ENCODE data around the gene DUSP3. TPM values are rescaled to one million over a fixed set of nuclear protein-coding genes. Genes with fewer than 3 reads are reported as not detected.

DUSP3 gene
- total RNA-seq, 1 experiment from 2014 or later, result 35.5 TPM

- Histone ChIP-seq H3K27me3 (peaks cover 14% of the 10 kb centered on the region), H3K4me1 (0 out of 2 replicates have a peak, but pooled peaks cover 6% of the 10 kb centered on the region), H3K27ac (no peak overlapping the region), H3K36me3 (no peaks in the 10 kb centered on the region), H3K4me3 (no peak overlapping the region), H3K9me3 (replicated peaks) (no peaks in the 10 kb centered on the region)
- DNase-seq, result no peak
These were observed 58.3 kb downstream of the DUSP3 start for GRCh38 chr17:43720311-43721060.

DNA sequence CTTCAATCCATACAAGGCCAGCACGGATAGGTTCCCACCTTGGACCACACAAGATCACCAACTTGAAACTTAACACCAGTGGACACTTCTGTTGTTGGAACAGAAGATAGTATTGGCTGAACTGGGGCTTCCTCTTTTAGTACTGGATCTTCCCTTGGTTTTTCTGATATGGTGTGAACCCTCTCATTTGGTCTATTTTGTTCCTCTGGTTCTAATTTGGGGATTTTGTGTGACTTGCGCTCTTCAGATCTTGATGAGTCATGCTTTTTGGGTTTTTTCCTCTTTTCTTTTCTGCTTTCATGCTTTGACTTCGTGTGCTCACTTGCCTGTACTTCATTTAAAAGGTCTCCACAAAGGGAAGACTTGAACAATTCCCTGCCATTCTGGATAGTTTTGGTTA is 59.2 kb downstream of the DUSP3 start:
- no peak for DNase-seq
- Histone ChIP-seq H3K4me1 (0 out of 2 replicates have a peak, but pooled peaks cover 6% of the 10 kb centered on the region), H3K36me3 (no peaks in the 10 kb centered on the region), H3K27ac (no peak overlapping the region), H3K27me3 (peaks cover 20% of the 10 kb centered on the region), H3K9me3 (replicated peaks) (no peaks in the 10 kb centered on the region), H3K4me3 (no peak overlapping the region)

GRCh38 chr17:43718544-43718943 is 60.2 kb downstream of the DUSP3 start:
- peaks cover 23% of the 10 kb centered on the region for H3K27me3 ChIP-seq
- H3K4me3 ChIP-seq, result no peak overlapping the region
- no peak overlapping the region for H3K27ac ChIP-seq
- no peak for DNase-seq
- no peaks in the 10 kb centered on the region for H3K9me3 ChIP-seq (replicated peaks)
- no peaks in the 10 kb centered on the region for H3K36me3 ChIP-seq
- 0 out of 2 replicates have a peak, but pooled peaks cover 3% of the 10 kb centered on the region for H3K4me1 ChIP-seq

DNA sequence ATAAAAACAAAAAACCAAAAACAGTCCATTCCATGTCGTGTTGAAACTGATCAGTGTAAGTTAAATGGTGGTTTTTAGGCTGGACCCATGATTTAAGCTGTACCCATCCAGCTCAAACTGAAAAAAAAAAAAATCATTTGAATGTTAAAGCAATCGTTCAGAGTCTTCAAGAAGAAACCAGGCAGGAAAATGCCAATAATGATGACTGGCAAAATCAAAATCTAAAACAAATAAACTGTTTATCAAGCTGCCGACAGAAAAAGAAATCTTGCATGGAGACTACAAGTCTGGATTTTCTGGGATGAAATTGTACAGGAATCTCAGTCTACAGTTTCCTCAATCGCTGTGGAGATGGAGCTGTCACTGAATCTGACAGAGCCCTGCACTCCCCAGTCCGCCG is 60.9 kb downstream of the DUSP3 start:
- no peak for DNase-seq
- peaks cover 23% of the 10 kb centered on the region for H3K27me3 ChIP-seq
- no peaks in the 10 kb centered on the region for H3K9me3 ChIP-seq (replicated peaks)
- no peaks in the 10 kb centered on the region for H3K36me3 ChIP-seq
- H3K4me1 ChIP-seq, result 0 out of 2 replicates have a peak, but pooled peaks cover 3% of the 10 kb centered on the region
- no peak overlapping the region for H3K27ac ChIP-seq
- no peak overlapping the region for H3K4me3 ChIP-seq

Other genes with a start within 250 kb of the DUSP3 start
- 70.0 and 70.4 TPM in 2 replicates for gene ETV4, start 232.6 kb downstream of the DUSP3 start, total RNA-seq (2014; rRNA removed; shearing (Covaris generic))
- gene MEOX1, start 117.1 kb downstream of the DUSP3 start, total RNA-seq (2014; rRNA removed; shearing (Covaris generic)), result 44.6 and 44.7 TPM in 2 replicates
- gene SOST, start 20.2 kb downstream of the DUSP3 start, total RNA-seq (2014; rRNA removed; shearing (Covaris generic)), result not detected in 2 replicates
- not detected in 2 replicates for gene CFAP97D1, start 1.5 kb upstream of the DUSP3 start, total RNA-seq (2014; rRNA removed; shearing (Covaris generic))
- gene MPP3, start 54.2 kb upstream of the DUSP3 start, total RNA-seq (2014; rRNA removed; shearing (Covaris generic)), result 6.6 and 11.3 TPM in 2 replicates
- not detected in 2 replicates for gene CD300LG, start 68.2 kb upstream of the DUSP3 start, total RNA-seq (2014; rRNA removed; shearing (Covaris generic))
- 16.3 and 17.4 TPM in 2 replicates for gene MPP2, start 128.6 kb upstream of the DUSP3 start, total RNA-seq (2014; rRNA removed; shearing (Covaris generic))
- not detected in 2 replicates for gene PPY, start 163.5 kb upstream of the DUSP3 start, total RNA-seq (2014; rRNA removed; shearing (Covaris generic))
- gene PYY, start 175.0 kb upstream of the DUSP3 start, total RNA-seq (2014; rRNA removed; shearing (Covaris generic)), result not detected in 2 replicates
- 1.9 and 2.4 TPM in 2 replicates for gene NAGS, start 225.6 kb upstream of the DUSP3 start, total RNA-seq (2014; rRNA removed; shearing (Covaris generic))
- gene TMEM101, start 236.0 kb upstream of the DUSP3 start, total RNA-seq (2014; rRNA removed; shearing (Covaris generic)), result 35.3 and 39.8 TPM in 2 replicates

All from SJCRH30 (cell line).